GM12872 (cell line): ENCODE results near the gene COL7A1.

Source experiments
- CTCF ChIP-seq: IDR thresholded peaks from 3 replicates; pipeline ENCODE4 v1.5.1; 2011; ENCODE audit warnings: low read depth, mild to moderate bottlenecking, low read length, moderate library complexity; ENCODE audit not compliant: insufficient read depth

COL7A1 gene

GRCh38 chr3:48556796-48557626 is 38.1 kb downstream of the COL7A1 start, which contains the start of gene PFKFB4:
PFKFB4 (minus strand) TSS chr3:48556803; CDS start chr3:48556777, 26 bp downstream.
- no peak for TF ChIP-seq CTCF

GRCh38 chr3:48555949-48556795 is 39.0 kb downstream of the COL7A1 start:
- no peak for TF ChIP-seq CTCF

DNA sequence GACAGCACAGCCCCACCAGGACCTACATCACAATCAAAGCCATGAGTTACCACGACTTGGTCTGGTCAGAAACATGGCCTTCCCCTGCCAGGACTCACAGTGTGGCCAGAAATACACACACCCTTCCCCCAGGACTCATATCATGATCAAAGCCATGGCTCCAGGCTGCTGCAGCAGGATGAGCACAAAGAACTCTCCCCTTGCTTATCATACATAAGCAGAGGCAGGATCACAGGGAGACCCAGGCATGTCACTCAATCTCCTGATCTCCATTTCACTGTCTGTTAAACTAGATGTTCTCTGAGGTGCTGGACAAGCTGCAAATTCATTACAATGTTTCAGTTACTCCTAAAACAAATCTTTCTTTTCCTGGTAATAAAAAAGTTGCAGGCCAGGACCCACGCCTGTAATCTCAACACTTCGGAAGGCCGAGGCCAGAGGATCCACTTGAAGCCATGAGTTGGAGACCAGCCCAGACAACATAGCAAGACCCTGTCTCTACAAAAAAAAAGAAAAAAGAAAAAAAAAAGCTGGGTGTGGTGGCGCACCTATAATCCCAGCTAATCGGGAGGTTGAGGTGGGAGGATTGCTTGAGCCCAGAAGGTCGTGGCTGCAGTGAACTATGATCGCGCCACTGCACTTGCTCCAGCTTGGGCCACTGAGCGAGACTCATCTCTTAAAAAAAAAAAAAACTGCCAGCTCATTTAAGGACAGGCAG is 39.7 kb downstream of the COL7A1 start:
- TF ChIP-seq CTCF: no peak

DNA sequence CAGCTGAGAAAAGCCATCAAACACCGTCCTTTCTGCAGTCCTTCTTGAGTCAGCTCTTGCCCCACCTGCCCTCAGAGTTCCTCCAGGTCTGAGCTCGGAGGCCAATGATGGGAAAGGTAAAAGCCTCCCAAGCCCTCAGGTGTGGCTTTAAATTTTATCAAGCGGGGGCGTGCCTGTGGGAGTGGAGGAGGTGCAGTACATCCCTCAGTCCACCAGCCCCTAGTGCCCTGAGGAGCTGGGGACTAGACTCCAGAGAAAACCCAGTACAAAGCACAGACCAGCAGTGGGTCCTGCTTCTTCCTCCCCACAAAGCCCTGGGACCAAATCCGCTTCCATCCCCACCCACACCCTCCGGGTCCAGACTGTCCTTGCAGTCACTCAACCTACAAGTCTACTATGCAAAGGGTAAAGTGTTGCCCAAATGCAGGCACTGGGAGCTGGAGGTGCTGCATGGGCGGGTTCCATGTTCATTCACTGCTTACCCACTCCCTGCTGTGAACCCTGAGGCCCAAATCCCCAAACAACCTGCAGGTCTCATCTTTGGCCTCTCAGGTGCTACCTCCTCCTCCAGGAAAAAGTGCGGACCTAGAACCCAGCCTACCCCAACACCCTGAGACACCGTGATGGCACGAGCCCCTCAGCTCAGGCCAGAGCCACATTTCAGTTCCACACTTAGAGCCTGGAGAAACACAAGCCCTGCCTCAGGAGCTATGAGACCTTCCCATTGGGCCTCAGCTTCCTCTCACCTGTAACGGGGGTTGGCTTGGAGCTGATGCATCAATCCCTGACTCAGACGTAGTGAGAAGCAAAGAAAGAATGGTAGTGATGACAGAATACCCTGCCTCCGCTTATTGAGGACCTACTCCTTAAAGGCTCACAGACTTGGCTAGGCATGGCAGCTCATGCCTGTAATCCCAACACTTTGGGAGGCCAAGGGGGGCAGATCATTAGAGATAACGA is 41.0 kb downstream of the COL7A1 start:
- TF ChIP-seq CTCF: no peak

DNA sequence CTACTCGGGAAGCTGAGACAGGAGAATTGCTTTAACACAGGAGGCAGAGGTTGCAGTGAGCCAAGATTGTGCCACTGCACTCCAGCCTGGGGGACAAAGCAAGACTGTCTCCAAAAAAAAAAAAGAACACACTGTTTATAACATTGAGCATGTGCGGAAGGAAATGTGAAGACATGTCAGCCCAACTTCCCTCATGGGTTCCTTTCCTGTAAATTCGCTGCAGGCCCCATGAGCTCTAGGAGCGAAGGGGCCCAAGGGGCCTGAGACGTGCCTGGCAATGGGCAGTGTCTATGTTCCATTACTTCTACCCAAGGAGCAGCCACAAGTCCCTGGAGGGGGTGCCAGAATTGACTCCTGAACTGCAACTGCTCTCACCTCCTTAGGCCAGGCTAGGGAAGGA is 41.8 kb downstream of the COL7A1 start:
- TF ChIP-seq CTCF: no peak

GRCh38 chr3:48552111-48552951 is 42.8 kb downstream of the COL7A1 start:
- no peak for TF ChIP-seq CTCF
